ENCODE data around the gene PARP6. TPM values are rescaled to one million over a fixed set of nuclear protein-coding genes. Genes with fewer than 3 reads are reported as not detected.

PARP6 gene
- polyA plus RNA-seq, 1 donor from 2014 or later = 218 TPM

DNA sequence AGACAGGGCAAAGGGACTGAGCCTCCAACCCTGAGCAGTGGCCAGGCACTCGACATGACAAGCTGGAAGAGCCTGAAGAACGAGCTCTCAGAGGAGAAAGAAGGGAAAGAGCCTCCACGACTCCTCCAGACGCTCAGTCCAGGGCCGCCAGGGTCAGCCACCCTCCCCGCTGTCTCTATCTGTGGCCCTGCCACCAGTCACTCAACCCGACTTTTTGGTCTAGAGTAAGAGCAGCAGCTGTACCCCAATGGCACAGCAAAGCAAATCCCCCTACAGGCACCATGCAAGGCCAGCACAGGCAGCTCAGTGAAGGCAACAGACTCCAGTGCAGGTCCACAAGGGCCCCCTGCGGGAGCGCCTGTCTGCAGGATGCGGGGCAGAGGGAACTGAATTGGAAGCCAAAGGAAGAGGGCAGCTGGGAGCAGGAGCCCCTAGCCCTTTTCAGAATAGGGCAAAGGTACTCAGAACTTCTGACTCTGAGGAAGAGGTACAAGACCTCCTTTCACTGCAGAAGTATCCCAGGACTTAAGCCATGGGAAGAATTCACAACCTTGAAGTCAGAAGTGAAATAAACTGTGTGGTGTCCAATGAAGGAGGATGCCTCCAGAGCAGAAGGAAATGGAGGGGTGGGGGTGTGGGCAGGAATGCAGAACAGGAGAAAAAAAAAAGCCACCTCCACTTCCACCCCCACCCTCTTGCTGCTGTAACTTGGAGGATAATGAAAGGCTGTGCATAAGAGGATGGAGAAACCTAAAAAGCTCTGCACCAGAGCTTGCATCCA, 66.3 kb downstream of the PARP6 start:
- Histone ChIP-seq H3K27me3 (ENCODE audit: insufficient read depth, low read depth, low read length) (no peaks in the 10 kb centered on the region), H3K4me3 (ENCODE audit: low read length) (no peak overlapping the region), H4K20me1 (ENCODE audit: insufficient read depth) (no peaks in the 10 kb centered on the region), H3K79me2 (replicated peaks; ENCODE audit: insufficient read depth, low read length) (no peaks in the 10 kb centered on the region), H3F3A (ENCODE audit: insufficient read depth, low read length, poor library complexity, severe bottlenecking) (no peaks in the 10 kb centered on the region), H2AFZ (ENCODE audit: low read depth, low read length) (no peak overlapping the region), H3K9me3 (ENCODE audit: low read length) (no peaks in the 10 kb centered on the region), H3K9me2 (ENCODE audit: insufficient read depth, low read length) (no peaks in the 10 kb centered on the region), H3K27ac (ENCODE audit: low read length) (no peak overlapping the region), H3K9ac (ENCODE audit: low read length) (no peak overlapping the region), H3K4me2 (ENCODE audit: low read length) (no peak overlapping the region), H3K36me3 (ENCODE audit: insufficient read depth, low read length) (peaks cover 13% of the 10 kb centered on the region)
- TF ChIP-seq, protein P1, sequence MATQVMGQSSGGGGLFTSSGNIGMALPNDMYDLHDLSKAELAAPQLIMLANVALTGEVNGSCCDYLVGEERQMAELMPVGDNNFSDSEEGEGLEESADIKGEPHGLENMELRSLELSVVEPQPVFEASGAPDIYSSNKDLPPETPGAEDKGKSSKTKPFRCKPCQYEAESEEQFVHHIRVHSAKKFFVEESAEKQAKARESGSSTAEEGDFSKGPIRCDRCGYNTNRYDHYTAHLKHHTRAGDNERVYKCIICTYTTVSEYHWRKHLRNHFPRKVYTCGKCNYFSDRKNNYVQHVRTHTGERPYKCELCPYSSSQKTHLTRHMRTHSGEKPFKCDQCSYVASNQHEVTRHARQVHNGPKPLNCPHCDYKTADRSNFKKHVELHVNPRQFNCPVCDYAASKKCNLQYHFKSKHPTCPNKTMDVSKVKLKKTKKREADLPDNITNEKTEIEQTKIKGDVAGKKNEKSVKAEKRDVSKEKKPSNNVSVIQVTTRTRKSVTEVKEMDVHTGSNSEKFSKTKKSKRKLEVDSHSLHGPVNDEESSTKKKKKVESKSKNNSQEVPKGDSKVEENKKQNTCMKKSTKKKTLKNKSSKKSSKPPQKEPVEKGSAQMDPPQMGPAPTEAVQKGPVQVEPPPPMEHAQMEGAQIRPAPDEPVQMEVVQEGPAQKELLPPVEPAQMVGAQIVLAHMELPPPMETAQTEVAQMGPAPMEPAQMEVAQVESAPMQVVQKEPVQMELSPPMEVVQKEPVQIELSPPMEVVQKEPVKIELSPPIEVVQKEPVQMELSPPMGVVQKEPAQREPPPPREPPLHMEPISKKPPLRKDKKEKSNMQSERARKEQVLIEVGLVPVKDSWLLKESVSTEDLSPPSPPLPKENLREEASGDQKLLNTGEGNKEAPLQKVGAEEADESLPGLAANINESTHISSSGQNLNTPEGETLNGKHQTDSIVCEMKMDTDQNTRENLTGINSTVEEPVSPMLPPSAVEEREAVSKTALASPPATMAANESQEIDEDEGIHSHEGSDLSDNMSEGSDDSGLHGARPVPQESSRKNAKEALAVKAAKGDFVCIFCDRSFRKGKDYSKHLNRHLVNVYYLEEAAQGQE (IDR thresholded peaks at IDR 0.05; ENCODE audit: borderline replicate concordance) = no peak
- TF ChIP-seq EZH2 (IDR thresholded peaks at IDR 0.05; ENCODE audit: borderline replicate concordance, insufficient read depth, low read length, poor library complexity, severe bottlenecking) (no peak), TAF1 (IDR thresholded peaks at IDR 0.05; ENCODE audit: low read depth) (no peak), SMC3 (conservative IDR thresholded peaks at IDR 0.05; ENCODE audit: poor library complexity) (no peak), RAD21 (conservative IDR thresholded peaks at IDR 0.05) (no peak), POLR2AphosphoS5 (IDR thresholded peaks at IDR 0.05) (no peak), MXI1 (conservative IDR thresholded peaks at IDR 0.05; ENCODE audit: poor library complexity, severe bottlenecking) (no peak), EP300 (conservative IDR thresholded peaks at IDR 0.05; ENCODE audit: poor library complexity, severe bottlenecking) (no peak)
- TF ChIP-seq, protein P2, sequence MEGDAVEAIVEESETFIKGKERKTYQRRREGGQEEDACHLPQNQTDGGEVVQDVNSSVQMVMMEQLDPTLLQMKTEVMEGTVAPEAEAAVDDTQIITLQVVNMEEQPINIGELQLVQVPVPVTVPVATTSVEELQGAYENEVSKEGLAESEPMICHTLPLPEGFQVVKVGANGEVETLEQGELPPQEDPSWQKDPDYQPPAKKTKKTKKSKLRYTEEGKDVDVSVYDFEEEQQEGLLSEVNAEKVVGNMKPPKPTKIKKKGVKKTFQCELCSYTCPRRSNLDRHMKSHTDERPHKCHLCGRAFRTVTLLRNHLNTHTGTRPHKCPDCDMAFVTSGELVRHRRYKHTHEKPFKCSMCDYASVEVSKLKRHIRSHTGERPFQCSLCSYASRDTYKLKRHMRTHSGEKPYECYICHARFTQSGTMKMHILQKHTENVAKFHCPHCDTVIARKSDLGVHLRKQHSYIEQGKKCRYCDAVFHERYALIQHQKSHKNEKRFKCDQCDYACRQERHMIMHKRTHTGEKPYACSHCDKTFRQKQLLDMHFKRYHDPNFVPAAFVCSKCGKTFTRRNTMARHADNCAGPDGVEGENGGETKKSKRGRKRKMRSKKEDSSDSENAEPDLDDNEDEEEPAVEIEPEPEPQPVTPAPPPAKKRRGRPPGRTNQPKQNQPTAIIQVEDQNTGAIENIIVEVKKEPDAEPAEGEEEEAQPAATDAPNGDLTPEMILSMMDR (IDR thresholded peaks at IDR 0.05; ENCODE audit: poor library complexity, severe bottlenecking) = no peak

DNA sequence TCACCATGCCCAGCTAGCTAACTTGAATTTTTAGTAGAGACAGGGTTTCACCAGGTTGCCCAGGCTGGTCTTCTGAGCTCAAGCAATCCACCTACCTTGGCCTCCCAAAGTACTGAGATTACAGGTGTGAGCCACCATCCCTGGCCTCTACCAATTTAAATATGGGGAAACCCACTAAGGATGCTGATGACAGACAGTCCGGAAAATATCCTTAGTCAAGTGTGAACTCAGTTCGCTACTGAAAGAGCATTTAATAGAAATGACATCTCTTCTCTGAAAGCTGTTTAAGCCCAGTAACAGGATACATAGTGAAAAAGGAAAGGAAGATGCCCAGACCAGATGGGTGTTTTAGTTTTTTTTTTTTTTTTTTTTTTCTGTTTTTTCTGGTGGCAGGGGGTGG, 67.1 kb downstream of the PARP6 start:
- H2AFZ ChIP-seq (ENCODE audit: low read depth, low read length) = no peak overlapping the region
- H3K9me2 ChIP-seq (ENCODE audit: insufficient read depth, low read length) = no peaks in the 10 kb centered on the region
- H3K4me2 ChIP-seq (ENCODE audit: low read length) = no peak overlapping the region
- TF ChIP-seq TAF1 (IDR thresholded peaks at IDR 0.05; ENCODE audit: low read depth) (no peak), EP300 (conservative IDR thresholded peaks at IDR 0.05; ENCODE audit: poor library complexity, severe bottlenecking) (no peak), SMC3 (conservative IDR thresholded peaks at IDR 0.05; ENCODE audit: poor library complexity) (no peak), MXI1 (conservative IDR thresholded peaks at IDR 0.05; ENCODE audit: poor library complexity, severe bottlenecking) (no peak)
- H3K36me3 ChIP-seq (ENCODE audit: insufficient read depth, low read length) = peaks cover 13% of the 10 kb centered on the region
- H3K27me3 ChIP-seq (ENCODE audit: insufficient read depth, low read depth, low read length) = no peaks in the 10 kb centered on the region
- H3K9ac ChIP-seq (ENCODE audit: low read length) = no peak overlapping the region
- H3K9me3 ChIP-seq (ENCODE audit: low read length) = no peaks in the 10 kb centered on the region
- no peak overlapping the region for H3K27ac ChIP-seq (ENCODE audit: low read length)
- H4K20me1 ChIP-seq (ENCODE audit: insufficient read depth) = no peaks in the 10 kb centered on the region
- H3F3A ChIP-seq (ENCODE audit: insufficient read depth, low read length, poor library complexity, severe bottlenecking) = no peaks in the 10 kb centered on the region
- no peaks in the 10 kb centered on the region for H3K79me2 ChIP-seq (replicated peaks; ENCODE audit: insufficient read depth, low read length)
- no peak overlapping the region for H3K4me3 ChIP-seq (ENCODE audit: low read length)

Data from neural cell (in vitro differentiated cells).